Neutrophil (primary cell): ENCODE data around the gene MRPS2.

ENCODE experiments used
- H3K27ac ChIP-seq: fragments of 200-600 bp; sonication (generic); 2 replicates; pipeline ENCODE4 v1.5.1; 2016; ENCODE audit warnings: mild to moderate bottlenecking, moderate library complexity
- H3K27me3 ChIP-seq: fragments of 200-600 bp; sonication (generic); 2 replicates; pipeline ENCODE4 v1.6.0; 2016; ENCODE audit warnings: mild to moderate bottlenecking
- H3K36me3 ChIP-seq: fragments of 200-600 bp; sonication (generic); 2 replicates; pipeline ENCODE4 v1.5.1; 2017
- H3K4me1 ChIP-seq, 2 experiments: fragments of 200-600 bp in 1 of 2; sonication (generic) in 1 of 2; 1 replicate in 1 of 2; 2 replicates in 1 of 2; pipeline versions ENCODE4 v1.5.1 to v1.6.1; 2013 to 2016; ENCODE audit warnings: low read depth in 1 of 2, low read length in 1 of 2, mild to moderate bottlenecking in 1 of 2, moderate library complexity in 1 of 2; ENCODE audit not compliant: control insufficient read depth in 1 of 2, insufficient read depth in 1 of 2
- H3K4me3 ChIP-seq, 2 experiments: fragments of 200-600 bp in 1 of 2; sonication (generic) in 1 of 2; 1 replicate in 1 of 2; 2 replicates in 1 of 2; pipeline ENCODE4 v1.5.1; 2013 to 2016; ENCODE audit warnings: low read depth in 1 of 2, low read length in 1 of 2, mild to moderate bottlenecking in 1 of 2, moderate library complexity in 1 of 2
- H3K9me3 ChIP-seq: fragments of 200-600 bp; sonication (generic); 2 replicates; pipeline ENCODE4 v1.5.1; 2016
- TF ChIP-seq, protein P1 (sequence below): fragments of 200-600 bp; sonication (generic); IDR thresholded peaks from 2 replicates; pipeline ENCODE4 v1.5.1; 2016; ENCODE audit warnings: antibody characterized with exemption

Gene MRPS2

DNA sequence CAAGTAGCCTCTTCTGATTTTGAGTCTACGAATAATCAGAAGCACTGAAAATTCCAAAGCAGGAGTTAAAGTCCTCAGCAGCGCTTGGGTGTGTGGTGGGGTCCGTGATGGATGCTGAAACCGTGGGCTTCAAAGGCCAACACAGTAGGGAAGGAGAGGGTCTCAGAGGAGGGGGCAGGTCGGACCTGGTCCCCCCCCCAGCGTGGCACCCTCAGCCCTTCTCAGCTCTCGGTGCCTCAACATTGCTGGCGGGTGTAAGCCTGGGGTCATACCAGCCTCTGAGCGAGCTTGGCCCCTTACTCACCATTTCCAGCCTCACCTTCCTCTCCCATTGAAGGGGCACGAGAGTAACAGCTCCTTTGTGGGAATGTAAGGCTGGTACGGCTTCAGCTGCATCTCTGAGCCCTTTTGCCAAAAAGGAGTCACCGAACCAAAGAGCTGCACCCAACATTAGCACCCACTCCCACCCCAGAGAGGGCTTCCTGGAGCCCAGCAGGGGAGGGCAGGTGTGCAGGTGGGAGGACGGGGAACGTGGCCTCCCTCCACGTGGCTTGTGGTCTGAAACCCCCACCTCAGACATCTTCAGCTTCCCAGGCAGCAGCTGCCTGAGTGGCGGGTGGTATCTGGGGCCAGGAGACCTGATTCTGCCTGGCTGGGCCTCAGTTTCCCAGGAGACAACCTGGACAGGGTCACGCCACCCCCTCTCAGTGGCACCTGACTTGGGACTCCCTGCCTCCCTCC, 14.0 kb downstream of the MRPS2 start:
- H3K36me3 ChIP-seq = no peaks in the 10 kb centered on the region
- no peaks in the 10 kb centered on the region for H3K9me3 ChIP-seq
- no peak overlapping the region for H3K4me3 ChIP-seq
- no peak overlapping the region for H3K27ac ChIP-seq
- no peaks in the 10 kb centered on the region for H3K4me1 ChIP-seq
- H3K27me3 ChIP-seq = peaks cover 42% of the 10 kb centered on the region
- TF ChIP-seq, protein P1, sequence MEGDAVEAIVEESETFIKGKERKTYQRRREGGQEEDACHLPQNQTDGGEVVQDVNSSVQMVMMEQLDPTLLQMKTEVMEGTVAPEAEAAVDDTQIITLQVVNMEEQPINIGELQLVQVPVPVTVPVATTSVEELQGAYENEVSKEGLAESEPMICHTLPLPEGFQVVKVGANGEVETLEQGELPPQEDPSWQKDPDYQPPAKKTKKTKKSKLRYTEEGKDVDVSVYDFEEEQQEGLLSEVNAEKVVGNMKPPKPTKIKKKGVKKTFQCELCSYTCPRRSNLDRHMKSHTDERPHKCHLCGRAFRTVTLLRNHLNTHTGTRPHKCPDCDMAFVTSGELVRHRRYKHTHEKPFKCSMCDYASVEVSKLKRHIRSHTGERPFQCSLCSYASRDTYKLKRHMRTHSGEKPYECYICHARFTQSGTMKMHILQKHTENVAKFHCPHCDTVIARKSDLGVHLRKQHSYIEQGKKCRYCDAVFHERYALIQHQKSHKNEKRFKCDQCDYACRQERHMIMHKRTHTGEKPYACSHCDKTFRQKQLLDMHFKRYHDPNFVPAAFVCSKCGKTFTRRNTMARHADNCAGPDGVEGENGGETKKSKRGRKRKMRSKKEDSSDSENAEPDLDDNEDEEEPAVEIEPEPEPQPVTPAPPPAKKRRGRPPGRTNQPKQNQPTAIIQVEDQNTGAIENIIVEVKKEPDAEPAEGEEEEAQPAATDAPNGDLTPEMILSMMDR = no peak

DNA sequence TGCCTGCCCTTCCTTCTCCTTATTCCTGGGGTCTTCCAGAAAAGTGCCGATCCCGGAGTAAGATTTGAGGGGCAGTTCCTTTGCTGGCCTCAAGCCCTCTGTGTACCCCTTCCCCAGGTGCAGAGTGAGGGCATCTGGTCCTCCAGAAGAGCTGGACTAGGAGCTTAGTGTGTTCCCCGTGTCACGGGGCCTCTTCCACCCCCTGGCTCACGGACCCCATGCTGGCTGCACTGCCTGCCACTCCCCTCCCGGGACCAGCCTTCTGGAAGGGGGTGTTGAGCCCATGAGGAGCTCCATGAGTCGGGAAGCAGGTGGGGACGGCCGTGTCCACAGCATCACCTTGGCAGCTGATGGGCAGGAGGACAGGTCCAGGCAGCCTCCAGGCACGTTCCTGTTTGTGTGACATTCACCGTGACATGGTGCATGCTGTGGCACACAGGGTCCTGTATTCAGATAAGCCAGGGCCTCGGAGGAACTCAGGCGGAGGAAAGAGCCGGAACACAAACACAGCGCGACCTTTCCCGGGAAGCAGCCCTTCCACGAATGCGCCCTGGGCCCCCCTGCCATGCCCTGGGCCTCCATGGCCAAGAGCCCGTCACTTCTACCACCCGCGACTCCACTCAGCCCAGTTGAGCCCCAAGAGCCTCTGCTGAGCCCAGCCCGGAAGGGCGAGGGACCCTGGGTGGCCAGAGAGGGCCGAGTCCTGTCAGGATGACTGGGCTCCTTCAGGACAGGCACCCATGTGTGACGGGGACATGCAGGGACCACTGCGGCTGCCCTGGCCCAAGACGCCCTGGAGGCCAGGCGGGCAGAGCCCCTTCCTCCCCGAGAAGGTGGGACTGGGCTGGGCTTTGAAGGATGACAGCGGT, 14.8 kb downstream of the MRPS2 start:
- Histone ChIP-seq H3K9me3 (no peaks in the 10 kb centered on the region), H3K36me3 (no peaks in the 10 kb centered on the region), H3K27ac (no peak overlapping the region), H3K4me3 (no peak overlapping the region), H3K27me3 (peaks cover 40% of the 10 kb centered on the region), H3K4me1 (no peaks in the 10 kb centered on the region)
- TF ChIP-seq, protein P1 = no peak

DNA sequence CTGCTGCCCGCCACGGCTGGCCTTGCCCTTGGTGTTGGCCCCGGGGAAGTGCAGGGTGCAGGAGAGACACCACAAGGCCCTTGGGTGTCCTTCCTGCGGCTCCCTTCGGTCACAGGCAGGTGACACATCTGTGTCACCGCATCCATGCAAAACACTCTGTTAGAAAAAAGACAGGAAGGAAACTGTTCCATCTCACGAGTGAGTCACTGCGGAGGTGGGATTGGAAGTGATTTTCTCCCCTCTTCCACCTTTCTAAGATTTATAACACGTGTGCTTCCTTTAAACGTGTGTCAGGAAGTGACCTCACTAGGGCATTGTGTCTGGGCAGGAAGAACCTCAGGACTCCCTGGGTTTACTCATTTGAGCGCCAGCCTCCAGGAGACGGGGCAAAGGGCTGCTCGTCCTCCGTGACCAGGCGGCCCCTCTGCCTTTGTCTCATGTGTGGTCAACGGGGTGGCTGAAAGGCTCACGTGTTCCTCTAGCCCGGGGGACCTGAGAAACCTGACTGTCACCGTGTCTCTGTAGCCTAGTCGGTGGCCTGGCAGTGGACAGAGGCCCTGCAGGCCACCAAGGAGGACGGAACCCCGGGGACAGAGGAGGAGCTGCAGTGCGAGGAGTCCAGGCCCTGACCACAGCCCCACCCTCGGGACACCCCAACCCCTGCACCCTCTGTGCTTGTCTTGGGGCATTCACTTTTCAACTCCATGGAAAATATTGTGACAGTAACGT, 15.8 kb downstream of the MRPS2 start:
- no peaks in the 10 kb centered on the region for H3K4me1 ChIP-seq
- no peak overlapping the region for H3K4me3 ChIP-seq
- TF ChIP-seq, protein P1 = no peak
- H3K27ac ChIP-seq = no peak overlapping the region
- peaks cover 40% of the 10 kb centered on the region for H3K27me3 ChIP-seq
- H3K9me3 ChIP-seq = no peaks in the 10 kb centered on the region
- H3K36me3 ChIP-seq = no peaks in the 10 kb centered on the region

DNA sequence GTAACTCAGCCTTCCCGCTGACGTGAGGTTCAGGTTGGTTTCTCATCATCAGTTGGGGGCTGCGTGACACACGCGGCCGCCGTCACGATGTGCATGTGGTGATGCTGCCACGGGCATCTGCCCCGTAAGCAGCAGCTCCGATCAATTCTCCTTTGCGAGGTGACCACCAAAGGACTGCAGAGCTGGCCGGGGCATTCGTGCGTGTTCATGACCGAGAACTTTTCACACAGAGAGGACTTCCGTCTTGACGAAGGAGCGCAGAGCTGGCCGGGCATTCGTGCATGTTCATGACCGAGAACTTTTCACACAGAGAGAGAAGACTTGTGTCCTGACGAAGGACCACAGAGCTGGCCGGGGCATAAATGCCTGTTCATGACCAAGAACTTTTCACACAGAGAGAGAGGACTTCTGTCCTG, 16.9 kb downstream of the MRPS2 start:
- H3K27me3 ChIP-seq = peaks cover 40% of the 10 kb centered on the region
- no peak overlapping the region for H3K27ac ChIP-seq
- no peaks in the 10 kb centered on the region for H3K36me3 ChIP-seq
- H3K9me3 ChIP-seq = no peaks in the 10 kb centered on the region
- TF ChIP-seq, protein P1 = no peak
- no peak overlapping the region for H3K4me3 ChIP-seq
- no peaks in the 10 kb centered on the region for H3K4me1 ChIP-seq

DNA sequence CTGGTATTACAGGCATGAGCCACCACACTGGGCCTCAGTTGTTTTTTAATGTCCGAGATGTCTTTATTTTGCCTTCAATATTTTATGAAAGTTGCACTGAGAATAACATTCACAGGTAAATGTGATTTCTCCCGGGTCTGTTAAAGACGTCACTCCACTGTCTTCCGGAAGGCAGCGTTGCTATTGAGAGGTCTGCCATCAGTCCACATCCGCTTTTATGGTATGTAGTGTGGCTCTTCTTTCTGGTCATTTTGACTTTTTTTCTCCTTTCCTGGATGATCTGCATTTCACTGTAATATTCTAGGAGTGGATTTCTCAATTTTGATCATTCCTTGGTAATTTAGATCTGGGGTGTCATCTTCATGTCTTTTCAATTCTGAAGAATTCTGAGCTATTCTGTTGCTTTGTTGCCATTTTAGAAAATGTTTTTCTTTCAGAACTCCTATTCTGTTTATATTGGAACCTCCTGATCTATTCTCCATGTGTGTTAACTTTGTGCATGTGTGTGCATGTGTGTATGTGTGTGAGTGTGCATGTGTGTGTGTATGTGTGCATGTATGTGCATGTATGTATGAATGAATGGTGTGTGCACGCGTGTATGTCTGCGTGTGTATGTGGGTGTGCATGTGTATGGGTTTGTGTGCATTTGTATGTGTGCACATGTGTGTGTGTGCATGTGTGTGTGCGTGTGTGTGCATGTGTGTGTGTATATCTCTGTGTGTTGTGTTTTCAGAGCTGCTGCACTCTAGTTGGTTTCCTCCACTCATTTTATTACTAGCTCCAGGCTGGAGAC, 18.9 kb downstream of the MRPS2 start:
- H3K27ac ChIP-seq = no peak overlapping the region
- H3K4me1 ChIP-seq = no peaks in the 10 kb centered on the region
- no peaks in the 10 kb centered on the region for H3K9me3 ChIP-seq
- peaks cover 33% of the 10 kb centered on the region for H3K27me3 ChIP-seq
- H3K4me3 ChIP-seq = no peak overlapping the region
- TF ChIP-seq, protein P1 = no peak
- H3K36me3 ChIP-seq = no peaks in the 10 kb centered on the region
